Measurements from ENCODE around the gene ROCK2.

Gene ROCK2

DNA sequence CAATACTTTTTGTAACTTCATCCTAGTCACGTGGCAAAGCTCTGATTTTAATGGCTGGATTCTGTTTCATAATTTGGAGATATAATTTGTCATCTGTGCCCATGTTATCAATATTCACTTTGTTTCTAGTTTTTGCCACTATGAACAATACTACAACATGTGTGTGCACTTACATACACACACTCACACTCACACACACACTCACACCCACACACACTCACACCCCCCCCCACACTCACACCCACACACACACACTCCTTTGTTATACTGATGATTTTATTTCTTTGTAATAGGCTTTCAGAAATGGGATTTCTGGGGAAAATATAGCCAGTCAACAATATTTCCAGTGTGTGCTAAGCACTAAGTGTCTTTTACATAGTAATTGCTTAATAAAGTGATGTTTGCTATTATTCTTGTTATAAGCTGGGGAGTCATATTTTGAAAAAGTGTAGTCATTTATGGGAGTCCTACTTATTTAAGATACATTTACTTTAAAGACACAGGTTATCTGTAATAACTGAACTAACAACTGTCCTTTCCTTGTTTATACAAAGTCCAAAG, 22.8 kb upstream of the ROCK2 start:
- DNase-seq (ENCODE audit: low read depth, low spot score) = no peak

DNA sequence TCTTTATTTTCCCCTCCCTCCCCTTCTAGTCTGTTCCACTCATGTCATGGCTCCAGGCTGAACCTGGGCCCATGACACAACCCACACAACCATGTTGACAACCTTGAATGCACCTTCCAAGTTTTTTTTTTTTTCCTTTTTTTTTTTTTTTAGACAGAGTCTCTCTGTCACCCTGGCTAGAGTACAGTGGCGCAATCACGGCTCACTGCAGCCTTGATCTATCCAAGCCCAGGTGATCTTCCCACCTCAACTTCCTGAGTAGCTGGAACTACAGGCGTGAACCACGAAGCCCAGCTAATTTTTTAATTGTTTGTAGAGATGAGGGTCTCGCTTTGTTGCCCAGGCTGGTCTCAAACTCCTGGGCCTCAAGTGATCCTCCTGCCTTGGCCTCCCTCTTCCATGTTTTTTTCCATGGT, 21.9 kb upstream of the ROCK2 start:
- no peak for DNase-seq (ENCODE audit: low read depth, low spot score)

DNA sequence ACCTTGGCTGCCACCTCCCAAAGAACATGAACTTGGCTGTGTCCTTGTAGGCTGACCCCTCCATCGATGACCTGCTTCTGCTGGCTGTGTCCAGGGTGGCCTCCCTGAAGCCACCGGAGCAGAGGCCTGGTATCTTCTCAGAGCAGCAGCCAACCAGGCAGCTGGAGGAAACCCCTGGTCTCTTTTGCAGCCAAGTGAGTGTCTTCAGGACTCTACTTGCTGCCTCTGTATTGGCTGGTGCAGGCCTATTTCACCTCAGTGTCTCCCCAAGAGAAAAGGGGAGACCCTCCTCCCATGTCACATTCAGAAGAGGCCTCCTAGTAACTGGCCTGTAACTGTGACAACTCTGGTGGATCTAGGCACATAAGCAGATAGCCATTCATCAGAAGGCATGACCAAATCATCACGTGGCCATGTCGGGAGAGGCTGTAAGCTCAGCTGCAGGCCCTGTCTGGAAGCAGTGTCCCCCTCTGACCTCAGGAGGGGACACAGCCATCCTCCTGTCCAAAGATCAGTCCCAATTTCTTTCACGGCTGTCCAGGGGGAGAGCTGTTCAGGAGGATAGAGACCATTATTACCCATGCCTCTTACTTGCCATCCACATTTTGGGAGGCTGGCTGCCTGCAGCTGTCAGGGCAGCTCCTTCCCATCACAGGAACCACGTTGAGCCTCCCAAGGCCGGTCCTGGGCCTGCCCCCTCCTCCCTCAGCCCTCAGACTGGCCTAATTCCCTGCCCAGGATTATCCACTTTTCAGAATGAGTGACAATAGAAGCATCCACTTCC, 20.9 kb upstream of the ROCK2 start:
- DNase-seq (ENCODE audit: low read depth, low spot score) = no peak

DNA sequence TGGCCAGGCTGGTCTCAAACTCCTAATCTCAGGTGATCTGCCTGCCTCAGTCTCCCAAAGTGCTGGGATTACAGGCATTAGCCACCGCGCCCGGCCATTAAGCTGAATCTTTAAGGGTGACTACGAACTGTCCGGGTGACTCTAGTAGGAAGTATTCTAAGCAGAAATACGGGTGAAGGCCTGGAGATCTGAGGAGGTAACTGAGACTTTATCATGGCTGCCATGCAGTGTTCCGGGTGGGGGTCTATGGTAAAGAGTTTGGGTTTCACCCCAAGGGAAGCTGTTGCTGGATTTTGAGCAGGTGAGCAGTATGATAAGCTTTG, 20.1 kb upstream of the ROCK2 start:
- DNase-seq (ENCODE audit: low read depth, low spot score) = no peak

DNA sequence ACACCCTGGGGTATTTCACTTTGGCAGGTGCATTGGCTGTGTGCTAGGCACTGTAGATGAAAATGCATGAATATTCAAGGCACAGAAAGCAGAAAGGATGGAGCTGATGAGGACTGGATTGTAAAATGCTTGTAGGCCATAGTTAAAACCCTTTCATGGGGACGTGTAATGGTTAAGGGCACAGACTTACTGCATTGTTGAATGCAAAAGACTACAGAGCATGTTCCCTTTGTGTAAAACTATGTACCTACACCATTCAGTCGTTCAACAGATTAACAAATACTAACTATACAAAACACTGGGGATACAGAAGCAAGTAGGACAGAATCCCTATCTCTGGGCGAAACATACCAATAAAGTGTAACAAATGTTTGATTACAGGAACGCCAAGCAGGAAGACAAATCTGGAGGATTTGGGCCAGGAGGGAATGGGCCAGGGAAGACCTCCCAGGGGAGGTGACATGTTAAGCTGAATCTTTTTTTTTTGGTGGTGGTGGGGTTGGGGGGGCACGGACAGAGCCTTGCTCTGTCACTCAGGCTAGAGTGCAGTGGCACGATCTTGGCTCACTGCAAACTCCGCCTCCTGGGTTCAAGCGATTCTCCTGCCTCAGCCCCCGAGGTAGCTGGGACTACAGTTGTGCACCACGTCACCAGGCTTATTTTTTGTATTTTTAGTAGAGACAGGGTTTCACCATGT, 19.6 kb upstream of the ROCK2 start:
- no peak for DNase-seq (ENCODE audit: low read depth, low spot score)

DNA sequence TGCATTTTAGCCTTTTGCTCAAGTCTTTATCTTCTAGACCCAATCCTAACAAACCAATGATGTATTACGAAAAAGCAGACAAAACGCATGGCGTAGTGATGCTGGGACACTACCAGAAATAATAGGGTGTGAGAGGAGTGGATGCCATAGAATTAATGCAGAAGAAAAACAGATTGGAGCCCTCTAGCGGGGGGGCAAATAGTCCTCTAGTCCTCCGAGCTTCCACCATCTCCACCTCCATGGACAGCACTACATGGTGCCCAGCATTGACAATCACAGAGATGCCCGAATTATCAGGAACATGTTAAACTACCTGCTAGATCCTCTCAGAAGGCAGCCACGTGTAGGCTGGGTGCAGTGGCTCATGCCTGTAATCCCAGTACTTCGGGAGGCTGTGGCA, 15.4 kb upstream of the ROCK2 start:
- no peak for DNase-seq (ENCODE audit: low read depth, low spot score)

DNA sequence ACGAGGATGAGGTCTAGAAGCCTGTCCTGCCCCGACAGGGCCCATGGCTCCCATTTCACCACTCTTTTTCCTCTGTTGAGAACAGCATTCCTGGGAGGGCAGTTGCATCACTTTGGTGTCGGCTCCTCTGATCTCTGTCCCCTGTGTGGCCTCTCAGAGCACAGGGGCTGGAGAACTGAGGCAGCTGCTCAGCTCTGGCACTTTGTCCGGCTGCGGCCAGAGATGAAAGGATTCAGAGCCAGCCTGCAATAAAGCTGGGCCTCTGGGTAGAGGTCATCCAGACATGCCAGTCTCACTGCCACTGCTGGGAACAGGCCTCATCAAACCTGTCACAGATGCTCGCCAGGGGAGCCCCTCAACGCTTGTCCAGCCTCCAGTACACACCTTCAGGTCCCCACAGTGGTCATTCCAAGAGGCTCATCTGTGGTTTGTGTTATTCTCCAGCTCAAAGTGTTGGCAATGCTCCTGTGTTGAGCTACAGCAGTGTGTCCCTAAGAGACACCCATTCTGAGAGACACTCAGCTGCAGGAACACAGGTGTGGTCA, 13.1 kb upstream of the ROCK2 start:
- no peak for DNase-seq (ENCODE audit: low read depth, low spot score)

DNA sequence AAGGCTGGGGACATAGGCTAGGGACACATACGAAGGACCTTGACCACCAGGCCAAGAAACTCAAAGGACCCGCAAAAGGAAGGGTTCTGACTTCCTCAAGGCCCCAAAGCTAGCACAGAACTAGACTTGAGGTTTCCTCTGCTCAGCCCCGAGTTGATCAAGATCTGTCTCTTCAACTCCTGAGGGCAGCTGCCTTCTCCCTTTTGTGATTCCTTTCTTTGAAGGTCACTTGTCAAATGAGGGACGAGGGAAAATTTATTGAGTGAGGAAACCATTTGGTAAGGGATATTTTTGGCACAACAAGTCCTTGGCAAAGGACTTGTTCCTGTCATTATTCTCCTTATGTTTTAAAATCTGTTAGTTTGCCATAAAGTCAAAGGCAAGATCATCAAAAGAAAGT, 12.3 kb upstream of the ROCK2 start:
- no peak for DNase-seq (ENCODE audit: low read depth, low spot score)

DNA sequence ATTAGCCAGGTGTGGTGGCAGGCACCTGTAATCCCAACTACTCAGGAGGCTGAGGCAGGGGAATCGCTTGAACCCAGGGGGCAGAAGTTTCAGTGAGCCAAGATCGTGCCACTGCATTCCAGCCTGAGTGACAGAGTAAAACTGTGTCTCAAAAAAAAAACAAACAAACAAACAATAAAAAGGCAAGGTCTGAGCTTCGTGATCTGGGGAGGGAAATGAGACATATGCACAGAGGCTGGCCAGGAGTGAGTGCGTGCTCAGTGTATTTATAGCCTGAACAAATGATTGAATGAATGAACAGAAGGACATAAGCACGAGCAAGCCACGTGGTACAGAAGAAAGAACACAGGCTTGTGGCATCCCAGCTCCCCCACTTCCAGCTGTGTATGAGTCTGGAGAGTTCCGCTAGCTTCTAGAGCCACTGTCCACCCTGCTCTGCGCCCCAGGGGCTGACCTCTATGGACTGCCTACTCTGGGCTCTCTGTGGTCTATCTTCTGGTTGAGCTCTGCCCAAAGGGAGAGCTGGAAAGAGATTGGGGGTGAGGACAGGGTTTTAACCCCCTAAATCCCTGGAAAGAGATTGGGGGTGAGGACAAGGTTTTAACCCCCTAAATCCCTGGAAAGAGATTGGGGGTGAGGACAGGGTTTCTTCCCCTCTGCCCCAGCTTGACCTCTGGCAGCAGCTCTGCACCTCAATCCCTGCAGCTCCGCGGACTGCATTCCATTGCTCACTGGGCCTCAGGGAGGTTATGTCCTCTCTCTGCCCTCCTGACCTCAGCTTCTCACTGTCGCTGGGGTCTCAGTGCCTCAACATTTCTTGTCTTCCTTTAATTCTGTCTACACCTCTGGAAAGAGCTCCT, 11.0 kb upstream of the ROCK2 start:
- DNase-seq (ENCODE audit: low read depth, low spot score) = no peak

DNA sequence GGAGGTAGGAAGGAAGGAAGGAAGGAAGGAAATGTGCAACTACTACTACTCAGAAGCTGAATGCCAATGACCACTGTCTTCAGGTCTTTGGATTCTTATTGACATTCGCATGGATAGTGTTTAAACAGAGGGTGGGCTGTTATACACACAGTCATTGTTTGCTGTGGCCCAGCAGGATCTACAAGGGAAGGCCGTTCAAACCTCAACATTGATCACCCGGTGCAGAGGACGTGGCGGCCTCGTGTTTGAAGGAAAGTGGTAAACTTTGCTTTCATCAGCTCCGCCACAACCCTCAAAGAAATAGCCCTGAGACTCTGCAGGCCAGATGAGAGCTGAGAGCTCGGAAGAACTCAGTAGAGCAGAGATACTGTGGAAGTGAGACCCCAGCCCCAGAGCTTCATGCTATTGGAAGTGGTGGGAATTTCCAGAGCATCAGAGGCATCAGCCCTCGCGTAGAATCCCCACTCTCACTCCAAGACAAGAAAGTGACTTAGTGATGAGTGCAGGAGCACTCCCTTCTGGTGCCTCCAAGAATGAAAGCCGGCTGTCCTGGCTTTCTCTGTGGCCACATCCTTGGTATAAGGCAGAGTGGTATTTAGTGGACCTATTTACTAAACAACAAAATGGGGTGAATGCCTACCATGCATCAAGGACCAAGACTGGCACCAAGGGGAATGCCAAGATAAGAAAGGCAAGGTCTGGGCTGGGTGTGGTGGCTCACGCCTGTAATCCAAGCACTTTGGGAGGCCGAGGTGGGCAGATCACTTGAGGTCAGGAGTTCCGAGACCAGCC, 10.1 kb upstream of the ROCK2 start:
- no peak for DNase-seq (ENCODE audit: low read depth, low spot score)

DNA sequence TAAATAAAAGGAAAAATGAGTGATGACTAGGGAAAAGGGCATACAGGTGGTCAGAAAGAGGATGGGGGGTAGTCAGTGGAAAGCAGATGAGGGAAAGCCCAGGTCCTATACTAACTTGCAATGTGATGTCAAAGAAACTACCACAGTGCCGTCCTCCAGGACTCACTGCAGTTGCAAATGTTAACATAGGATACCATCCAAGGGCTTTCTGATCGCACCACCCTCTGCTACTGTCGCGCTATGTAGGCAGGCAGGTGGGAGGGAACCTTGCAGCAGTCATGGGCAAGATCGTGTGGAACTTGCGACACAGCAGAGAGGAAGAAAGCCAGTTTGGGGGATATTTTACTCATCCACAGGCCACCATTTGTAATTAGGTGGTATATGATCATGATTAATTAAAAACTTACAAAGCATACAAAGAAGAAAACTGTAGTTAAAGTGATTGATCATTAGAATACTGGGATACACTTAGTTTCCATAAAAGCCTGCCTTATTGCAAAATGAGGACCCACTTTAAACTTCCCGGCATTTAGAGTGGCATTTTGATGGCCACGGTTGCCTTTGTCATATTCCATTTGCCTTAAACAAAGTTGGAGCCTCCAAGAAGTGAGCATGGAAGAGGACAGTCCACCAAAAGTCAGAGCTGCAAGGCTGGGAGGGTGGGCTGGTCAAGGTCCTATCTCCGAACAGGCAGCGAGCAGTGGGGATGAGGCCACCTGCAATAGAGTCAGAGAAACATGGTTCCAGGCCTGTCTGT, 8.5 kb upstream of the ROCK2 start:
- DNase-seq (ENCODE audit: low read depth, low spot score) = no peak

DNA sequence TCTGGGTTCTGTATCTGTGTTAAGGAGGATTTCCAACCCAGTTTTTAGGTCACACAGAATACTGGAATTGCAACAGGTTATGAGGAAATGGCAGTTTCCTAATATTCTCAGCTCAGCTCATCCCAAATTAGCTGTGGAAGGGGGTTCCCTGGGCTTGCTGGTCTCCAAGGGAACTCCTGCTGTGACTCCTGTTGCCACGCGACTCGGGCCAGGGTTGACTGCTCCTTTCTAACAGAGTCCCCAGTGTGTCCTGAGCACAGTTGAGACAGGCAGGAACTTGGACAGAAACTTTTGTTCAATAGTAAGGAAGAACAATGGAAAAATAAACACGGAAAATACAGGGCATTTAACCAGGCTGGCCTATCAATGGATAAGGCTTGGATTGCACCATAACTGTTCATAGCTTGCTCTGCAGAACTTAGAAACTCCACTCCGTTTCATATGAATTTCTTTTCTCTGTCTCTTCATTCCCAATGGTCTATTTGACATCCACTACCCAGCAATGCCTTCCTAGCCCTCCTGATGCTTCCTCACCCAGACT, 3.8 kb upstream of the ROCK2 start:
- DNase-seq (ENCODE audit: low read depth, low spot score) = no peak

DNA sequence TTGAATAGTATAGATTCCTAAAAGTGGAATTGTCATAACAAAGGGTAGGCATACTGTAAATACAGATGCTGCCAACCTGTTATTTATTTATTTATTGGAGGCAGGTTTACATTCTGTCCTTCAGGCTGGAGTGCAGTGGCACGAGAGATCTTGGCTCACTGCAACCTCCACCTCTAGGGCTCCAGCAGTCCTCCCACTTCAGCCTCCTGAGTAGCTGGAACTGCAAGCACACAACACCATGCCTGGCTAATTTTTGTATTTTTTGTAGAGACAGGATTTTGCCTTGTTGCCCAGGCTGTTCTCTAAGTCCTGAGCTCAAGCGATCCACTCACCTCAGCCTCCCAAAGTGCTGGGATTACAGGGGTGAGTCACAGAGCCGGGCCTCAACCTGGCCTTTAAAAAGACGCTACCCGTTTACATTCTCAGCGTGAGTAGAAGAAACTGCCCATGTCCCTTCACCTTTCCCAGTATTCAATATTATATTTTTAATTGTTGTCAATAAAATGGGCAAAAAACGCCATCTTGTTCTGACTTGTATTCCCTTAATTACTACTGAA, 3.0 kb upstream of the ROCK2 start:
- DNase-seq (ENCODE audit: low read depth, low spot score) = no peak

DNA sequence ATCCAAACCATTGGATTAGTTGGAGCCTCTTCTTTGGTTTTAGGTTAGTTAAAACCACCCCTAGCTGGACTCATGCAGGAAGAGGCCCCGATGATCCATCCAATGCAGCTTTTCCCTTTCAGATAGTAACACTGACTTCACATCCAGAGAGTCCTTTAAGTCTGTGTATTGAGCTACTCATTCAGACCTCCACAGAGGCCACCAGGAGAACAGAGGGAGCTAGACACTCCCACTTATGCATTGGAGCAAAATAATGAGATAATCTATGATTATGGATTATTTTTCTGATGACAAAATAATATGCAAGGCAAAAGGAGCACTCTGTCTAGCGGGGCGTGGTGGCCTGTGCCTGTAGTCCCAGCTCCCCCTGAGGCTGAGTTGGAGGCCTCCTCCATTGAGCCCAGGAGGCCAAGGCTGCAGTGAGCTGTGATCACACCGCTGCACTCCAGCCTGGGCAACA, 1.6 kb upstream of the ROCK2 start:
- DNase-seq (ENCODE audit: low read depth, low spot score) = no peak

DNA sequence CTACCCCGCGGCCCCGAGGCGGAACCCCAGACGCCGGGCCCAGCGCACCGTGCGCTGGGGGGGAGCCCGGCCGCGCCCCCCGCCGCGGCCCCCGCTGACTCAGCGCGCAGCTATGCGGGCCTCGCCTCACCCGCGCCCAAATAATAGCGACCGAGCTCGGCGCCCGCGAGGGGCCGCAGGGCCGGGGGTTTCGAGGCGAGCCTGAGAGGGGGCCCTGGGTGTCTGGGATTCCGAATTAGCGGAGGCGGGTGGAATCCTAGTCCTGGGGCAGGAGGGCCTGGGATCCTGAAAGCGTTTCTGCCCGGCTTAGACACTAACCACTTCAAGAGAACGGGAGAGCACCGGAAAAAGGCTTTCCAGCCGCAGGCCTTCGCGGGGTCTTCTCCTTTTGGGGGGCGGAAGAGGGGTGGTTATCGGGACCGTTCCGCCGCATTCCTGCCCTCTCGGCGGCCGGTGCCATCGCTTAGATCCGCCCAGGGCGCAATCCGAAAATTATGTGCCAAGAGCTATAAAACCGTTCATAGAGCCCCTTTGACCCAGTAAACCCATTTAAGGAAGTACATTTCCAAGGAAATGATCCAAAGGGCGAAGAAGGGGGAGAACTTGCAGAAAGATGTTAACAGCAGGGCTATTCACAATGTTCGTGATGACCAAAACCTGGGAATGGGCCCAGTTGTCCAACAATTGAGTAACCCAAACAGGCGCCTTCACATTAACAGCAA, 681 bp upstream of the ROCK2 start:
- DNase-seq (ENCODE audit: low read depth, low spot score) = no peak

DNA sequence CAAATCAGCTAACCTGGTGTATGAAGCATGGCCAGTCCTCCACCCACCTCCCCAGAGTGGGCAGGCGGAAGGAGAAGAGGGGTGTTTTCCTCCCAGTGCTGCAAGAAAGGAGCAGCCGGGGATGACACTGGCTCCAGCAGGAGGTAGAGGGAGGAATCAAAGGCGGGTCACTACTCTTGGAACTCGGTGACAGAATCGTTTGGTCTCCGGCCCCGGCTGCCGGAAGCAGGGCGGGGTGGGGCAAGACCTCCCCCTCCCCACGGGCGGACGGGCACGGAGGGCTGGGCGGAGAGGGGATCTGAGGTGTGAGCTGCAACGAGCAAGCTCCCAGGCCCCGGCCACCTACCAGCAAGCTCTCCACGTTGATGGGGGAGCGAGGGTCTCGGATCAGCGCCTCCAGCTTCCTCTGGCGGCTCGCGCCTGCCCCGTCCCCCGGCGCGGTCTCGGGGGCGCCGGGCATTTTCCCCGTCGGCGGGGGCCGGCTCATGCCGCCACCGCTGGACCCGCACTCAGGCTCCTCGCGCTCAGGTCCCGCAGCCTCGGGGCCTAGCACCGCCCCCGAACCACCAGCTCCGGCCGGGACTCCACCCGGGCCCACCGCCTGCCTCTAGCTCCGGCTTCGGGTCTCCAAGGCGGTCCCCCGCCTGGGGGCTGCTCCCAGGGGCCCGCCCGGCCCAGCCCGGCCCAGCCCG, 640 bp downstream of the ROCK2 start:
- peak; percentile 6 for DNase-seq (ENCODE audit: low read depth, low spot score)

DNA sequence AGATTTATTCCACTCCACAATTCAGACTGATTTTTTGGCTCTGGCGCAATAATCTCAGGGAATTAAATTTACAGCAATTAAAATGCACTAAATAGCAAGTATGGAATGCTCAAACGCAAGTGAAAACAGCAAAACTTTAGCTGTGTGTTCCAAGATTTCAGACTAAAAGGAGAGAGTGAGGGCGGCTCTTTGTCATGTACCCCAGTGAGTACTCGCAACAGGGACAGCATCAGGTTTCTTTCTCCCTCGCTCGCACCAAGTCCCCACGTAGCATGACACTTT, 1.1 kb downstream of the ROCK2 start:
- DNase-seq (ENCODE audit: low read depth, low spot score) = no peak

DNA sequence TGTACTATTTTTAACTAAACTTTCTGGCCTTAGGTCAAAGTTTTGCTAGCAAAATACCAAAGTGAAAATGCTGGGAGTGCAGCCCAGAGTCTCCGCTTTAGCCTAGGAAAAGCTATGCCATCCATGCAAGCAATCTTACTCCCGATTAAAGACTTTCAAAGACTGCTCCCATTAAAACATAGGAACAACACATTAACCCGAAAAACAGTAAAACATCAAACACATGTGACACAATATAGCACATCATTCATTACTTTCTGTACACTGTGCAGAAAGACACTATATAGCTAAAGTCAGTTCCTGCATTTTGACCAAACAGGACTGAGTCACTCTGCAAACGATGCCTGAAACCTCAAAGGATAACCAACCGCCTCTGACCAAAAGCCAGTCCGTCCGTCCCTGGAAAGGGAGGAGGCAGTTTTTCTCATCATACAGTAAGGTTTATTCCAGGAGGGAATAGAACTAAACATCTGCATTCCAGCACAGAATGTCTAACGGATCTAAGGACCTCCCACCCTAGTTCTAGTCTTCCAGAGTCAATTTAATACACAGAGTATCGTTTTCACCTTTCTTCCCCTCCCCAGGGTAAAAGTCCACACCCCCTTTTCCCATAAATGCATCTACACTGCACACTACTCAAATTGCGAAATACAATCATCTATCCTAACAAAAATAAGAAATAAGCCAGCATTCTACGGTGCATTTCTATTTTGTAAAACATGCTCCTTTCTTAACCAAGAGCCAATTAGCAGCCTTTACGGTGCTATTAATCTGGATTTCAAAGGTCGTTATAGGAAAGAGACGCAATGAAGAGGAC, 1.7 kb downstream of the ROCK2 start:
- no peak for DNase-seq (ENCODE audit: low read depth, low spot score)
